ENCODE data around the gene NFIA. TPM values are rescaled to one million over a fixed set of nuclear protein-coding genes. Genes with fewer than 3 reads are reported as not detected.

The NFIA gene
- total and polyA plus RNA-seq, 10 of the 15 experiments (the other 5 are each of a cell fraction or from before 2014, with no cell fraction given), result 0.10 to 0.16 TPM; not detected in 8

DNA sequence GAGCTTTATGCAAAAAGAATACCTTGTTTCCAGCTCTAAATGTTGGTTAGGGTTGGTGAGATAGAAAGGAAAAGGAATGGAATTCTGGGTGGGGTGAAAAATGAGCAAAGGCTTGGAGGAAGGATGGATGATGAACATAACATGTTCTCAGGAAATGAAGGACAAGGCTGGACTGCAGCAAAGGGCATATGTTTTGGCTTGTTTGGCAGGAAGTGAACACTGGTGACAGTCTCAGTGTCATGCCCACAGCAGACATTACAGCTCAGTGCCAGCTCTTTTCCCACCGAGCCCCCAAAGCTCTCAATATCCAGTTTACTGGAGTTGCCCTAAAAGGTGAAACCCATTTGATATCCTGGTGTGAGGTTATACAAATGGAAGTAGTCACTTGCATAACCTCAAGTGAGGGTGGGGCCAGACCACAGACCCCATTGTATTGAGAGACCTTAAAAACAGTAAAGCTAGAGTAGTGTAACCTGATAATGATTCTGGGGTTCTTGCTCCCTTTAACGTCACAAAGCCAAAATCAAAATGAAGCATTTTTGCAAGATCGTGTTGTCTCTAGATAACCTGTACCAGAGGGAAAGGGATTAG is 270.6 kb downstream of the NFIA start:
- no peaks in the 10 kb centered on the region for H3K4me1 ChIP-seq (ENCODE audit: control insufficient read depth, insufficient read depth, low read length)
- in situ Hi-C loops (cut with MboI), result no loop called here
- ATAC-seq (no peak), FAIRE-seq (no peak), DNase-seq (ENCODE audit: low read depth, low spot score) (no peak)
- peaks cover 0 to 2% of the 10 kb centered on the region in 2 experiments; a peak in 2 of 4 replicates for H3K27me3 ChIP-seq (replicated peaks in 1 of 2; ENCODE audit: control insufficient read depth in 2 of 2, insufficient read depth in 2 of 2, low read length in 1 of 2)
- no peak overlapping the region for H3K9ac ChIP-seq (ENCODE audit: control insufficient read depth, insufficient read depth, low read length)
- no peak overlapping the region for H3K4me3 ChIP-seq
- H3K4me2 ChIP-seq (ENCODE audit: control insufficient read depth, insufficient read depth), result no peak overlapping the region
- no peaks in the 10 kb centered on the region for H3K36me3 ChIP-seq (ENCODE audit: control insufficient read depth in 2 of 2, insufficient read depth in 2 of 2, low read length in 1 of 2)
- H3K9me3 ChIP-seq (replicated peaks; ENCODE audit: control insufficient read depth, insufficient read depth, low read length), result no peaks in the 10 kb centered on the region
- ChIA-PET RAD21 (ENCODE audit: unreplicated experiment) (no interaction called here), CTCF (interaction anchor here (1.1 kb wide), 1 partner anchor 14 kb away, joined by 3 read pairs; no protein-coding TSS in a partner anchor), SMC1A (ENCODE audit: uncharacterized antibody, unreplicated experiment) (no interaction called here), POLR2A (no interaction called here)
- H4K20me1 ChIP-seq (ENCODE audit: control insufficient read depth, insufficient read depth), result no peaks in the 10 kb centered on the region
- BruUV-seq (replicated peaks), result no TSS peak
- H2AFZ ChIP-seq (ENCODE audit: control insufficient read depth, low read depth, low read length), result no peak overlapping the region
- intact Hi-C loops (cut with micrococcal nuclease; ENCODE audit: unreplicated experiment), result no loop called here
- H3K79me2 ChIP-seq (ENCODE audit: control insufficient read depth, insufficient read depth, low read length), result no peaks in the 10 kb centered on the region
- H3K27ac ChIP-seq (ENCODE audit: control insufficient read depth, insufficient read depth), result no peak overlapping the region
- 25% methylated on average over 3 of the region's 3 CpGs for WGBS (ENCODE audit: insufficient coverage, insufficient replicate concordance, low lambda C conversion rate, missing lambda C conversion rate)
- TF ChIP-seq, protein P1, sequence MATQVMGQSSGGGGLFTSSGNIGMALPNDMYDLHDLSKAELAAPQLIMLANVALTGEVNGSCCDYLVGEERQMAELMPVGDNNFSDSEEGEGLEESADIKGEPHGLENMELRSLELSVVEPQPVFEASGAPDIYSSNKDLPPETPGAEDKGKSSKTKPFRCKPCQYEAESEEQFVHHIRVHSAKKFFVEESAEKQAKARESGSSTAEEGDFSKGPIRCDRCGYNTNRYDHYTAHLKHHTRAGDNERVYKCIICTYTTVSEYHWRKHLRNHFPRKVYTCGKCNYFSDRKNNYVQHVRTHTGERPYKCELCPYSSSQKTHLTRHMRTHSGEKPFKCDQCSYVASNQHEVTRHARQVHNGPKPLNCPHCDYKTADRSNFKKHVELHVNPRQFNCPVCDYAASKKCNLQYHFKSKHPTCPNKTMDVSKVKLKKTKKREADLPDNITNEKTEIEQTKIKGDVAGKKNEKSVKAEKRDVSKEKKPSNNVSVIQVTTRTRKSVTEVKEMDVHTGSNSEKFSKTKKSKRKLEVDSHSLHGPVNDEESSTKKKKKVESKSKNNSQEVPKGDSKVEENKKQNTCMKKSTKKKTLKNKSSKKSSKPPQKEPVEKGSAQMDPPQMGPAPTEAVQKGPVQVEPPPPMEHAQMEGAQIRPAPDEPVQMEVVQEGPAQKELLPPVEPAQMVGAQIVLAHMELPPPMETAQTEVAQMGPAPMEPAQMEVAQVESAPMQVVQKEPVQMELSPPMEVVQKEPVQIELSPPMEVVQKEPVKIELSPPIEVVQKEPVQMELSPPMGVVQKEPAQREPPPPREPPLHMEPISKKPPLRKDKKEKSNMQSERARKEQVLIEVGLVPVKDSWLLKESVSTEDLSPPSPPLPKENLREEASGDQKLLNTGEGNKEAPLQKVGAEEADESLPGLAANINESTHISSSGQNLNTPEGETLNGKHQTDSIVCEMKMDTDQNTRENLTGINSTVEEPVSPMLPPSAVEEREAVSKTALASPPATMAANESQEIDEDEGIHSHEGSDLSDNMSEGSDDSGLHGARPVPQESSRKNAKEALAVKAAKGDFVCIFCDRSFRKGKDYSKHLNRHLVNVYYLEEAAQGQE (IDR thresholded peaks at IDR 0.05; ENCODE audit: low read depth, low read length), result no peak
- TF ChIP-seq PAX5 (IDR thresholded peaks at IDR 0.05; ENCODE audit: borderline replicate concordance, low read depth, low read length), result no peak
- TF ChIP-seq, protein P2, sequence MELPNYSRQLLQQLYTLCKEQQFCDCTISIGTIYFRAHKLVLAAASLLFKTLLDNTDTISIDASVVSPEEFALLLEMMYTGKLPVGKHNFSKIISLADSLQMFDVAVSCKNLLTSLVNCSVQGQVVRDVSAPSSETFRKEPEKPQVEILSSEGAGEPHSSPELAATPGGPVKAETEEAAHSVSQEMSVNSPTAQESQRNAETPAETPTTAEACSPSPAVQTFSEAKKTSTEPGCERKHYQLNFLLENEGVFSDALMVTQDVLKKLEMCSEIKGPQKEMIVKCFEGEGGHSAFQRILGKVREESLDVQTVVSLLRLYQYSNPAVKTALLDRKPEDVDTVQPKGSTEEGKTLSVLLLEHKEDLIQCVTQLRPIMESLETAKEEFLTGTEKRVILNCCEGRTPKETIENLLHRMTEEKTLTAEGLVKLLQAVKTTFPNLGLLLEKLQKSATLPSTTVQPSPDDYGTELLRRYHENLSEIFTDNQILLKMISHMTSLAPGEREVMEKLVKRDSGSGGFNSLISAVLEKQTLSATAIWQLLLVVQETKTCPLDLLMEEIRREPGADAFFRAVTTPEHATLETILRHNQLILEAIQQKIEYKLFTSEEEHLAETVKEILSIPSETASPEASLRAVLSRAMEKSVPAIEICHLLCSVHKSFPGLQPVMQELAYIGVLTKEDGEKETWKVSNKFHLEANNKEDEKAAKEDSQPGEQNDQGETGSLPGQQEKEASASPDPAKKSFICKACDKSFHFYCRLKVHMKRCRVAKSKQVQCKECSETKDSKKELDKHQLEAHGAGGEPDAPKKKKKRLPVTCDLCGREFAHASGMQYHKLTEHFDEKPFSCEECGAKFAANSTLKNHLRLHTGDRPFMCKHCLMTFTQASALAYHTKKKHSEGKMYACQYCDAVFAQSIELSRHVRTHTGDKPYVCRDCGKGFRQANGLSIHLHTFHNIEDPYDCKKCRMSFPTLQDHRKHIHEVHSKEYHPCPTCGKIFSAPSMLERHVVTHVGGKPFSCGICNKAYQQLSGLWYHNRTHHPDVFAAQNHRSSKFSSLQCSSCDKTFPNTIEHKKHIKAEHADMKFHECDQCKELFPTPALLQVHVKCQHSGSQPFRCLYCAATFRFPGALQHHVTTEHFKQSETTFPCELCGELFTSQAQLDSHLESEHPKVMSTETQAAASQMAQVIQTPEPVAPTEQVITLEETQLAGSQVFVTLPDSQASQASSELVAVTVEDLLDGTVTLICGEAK (IDR thresholded peaks at IDR 0.05; ENCODE audit: borderline replicate concordance), result no peak
- TF ChIP-seq, protein P3, sequence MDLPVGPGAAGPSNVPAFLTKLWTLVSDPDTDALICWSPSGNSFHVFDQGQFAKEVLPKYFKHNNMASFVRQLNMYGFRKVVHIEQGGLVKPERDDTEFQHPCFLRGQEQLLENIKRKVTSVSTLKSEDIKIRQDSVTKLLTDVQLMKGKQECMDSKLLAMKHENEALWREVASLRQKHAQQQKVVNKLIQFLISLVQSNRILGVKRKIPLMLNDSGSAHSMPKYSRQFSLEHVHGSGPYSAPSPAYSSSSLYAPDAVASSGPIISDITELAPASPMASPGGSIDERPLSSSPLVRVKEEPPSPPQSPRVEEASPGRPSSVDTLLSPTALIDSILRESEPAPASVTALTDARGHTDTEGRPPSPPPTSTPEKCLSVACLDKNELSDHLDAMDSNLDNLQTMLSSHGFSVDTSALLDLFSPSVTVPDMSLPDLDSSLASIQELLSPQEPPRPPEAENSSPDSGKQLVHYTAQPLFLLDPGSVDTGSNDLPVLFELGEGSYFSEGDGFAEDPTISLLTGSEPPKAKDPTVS (IDR thresholded peaks at IDR 0.05; ENCODE audit: low read depth, low read length), result no peak
- TF ChIP-seq, protein P4, sequence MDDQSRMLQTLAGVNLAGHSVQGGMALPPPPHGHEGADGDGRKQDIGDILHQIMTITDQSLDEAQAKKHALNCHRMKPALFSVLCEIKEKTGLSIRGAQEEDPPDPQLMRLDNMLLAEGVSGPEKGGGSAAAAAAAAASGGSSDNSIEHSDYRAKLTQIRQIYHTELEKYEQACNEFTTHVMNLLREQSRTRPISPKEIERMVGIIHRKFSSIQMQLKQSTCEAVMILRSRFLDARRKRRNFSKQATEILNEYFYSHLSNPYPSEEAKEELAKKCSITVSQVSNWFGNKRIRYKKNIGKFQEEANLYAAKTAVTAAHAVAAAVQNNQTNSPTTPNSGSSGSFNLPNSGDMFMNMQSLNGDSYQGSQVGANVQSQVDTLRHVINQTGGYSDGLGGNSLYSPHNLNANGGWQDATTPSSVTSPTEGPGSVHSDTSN (IDR thresholded peaks at IDR 0.05; ENCODE audit: insufficient replicate concordance, low read depth, low read length), result no peak
- TF ChIP-seq, protein P5, sequence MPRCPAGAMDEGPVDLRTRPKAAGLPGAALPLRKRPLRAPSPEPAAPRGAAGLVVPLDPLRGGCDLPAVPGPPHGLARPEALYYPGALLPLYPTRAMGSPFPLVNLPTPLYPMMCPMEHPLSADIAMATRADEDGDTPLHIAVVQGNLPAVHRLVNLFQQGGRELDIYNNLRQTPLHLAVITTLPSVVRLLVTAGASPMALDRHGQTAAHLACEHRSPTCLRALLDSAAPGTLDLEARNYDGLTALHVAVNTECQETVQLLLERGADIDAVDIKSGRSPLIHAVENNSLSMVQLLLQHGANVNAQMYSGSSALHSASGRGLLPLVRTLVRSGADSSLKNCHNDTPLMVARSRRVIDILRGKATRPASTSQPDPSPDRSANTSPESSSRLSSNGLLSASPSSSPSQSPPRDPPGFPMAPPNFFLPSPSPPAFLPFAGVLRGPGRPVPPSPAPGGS (IDR thresholded peaks at IDR 0.05; ENCODE audit: borderline replicate concordance, insufficient read depth, low read depth, low read length, poor library complexity, severe bottlenecking), result no peak
- no peak for TF ChIP-seq ZNF24 (IDR thresholded peaks at IDR 0.05)
- TF ChIP-seq HDAC6 (IDR thresholded peaks at IDR 0.05; ENCODE audit: unreplicated experiment), result no peak

Data from GM12878 (cell line).